H1 (cell line): ENCODE data around the gene FITM1. TPM values are rescaled to one million over a fixed set of nuclear protein-coding genes. Genes with fewer than 3 reads are reported as not detected.

ENCODE experiments used
- CTCF ChIA-PET: fragments of 300-600 bp; sonication (Branson Sonifier 250); formaldehyde crosslinking; loops from one replicate; lab custom pipeline; 2021; ENCODE audit not compliant: partially characterized antibody; lab: Charles Lee
- POLR2A ChIA-PET: fragments of 300-600 bp; sonication (Branson Sonifier 250); formaldehyde crosslinking; loops from one replicate; lab custom pipeline; 2021; ENCODE audit warnings: inconsistent platforms; ENCODE audit not compliant: partially characterized antibody; lab: Charles Lee
- DNase-seq, 2 experiments: peaks; one replicate each; pipeline versions ENCODE4 v3.0.0 to v3.0.0-alpha.2; 2010 to 2022; ENCODE audit warnings: low spot score in 2 of 2, low read depth in 1 of 2, mixed read lengths in 1 of 2
- FAIRE-seq: peaks from 2 replicates; lab custom pipeline; 2011; peaks lifted over from hg19 to GRCh38; lab: Jason Lieb, UNC
- H2AFZ ChIP-seq: 2 replicates; pipeline ENCODE4 v1.8.1; 2012; ENCODE audit warnings: low read length, inconsistent platforms
- H2AK5ac ChIP-seq: 2 replicates; pipeline ENCODE4 v1.6.1; 2013; ENCODE audit warnings: low read depth, low read length
- H2BK120ac ChIP-seq: replicated peaks from 2 replicates; pipeline ENCODE3; 2013; ENCODE audit warnings: low read depth, low read length, inconsistent platforms
- H2BK12ac ChIP-seq: 2 replicates; pipeline ENCODE4 v1.6.1; 2013; ENCODE audit warnings: low read depth, low read length
- H2BK15ac ChIP-seq: 2 replicates; pipeline ENCODE4 v1.6.1; 2013; ENCODE audit warnings: low read length
- H2BK20ac ChIP-seq: 2 replicates; pipeline ENCODE4 v1.6.1; 2013; ENCODE audit warnings: low read length
- H2BK5ac ChIP-seq: 2 replicates; pipeline ENCODE4 v1.6.1; 2013; ENCODE audit warnings: low read depth, low read length
- H3K14ac ChIP-seq: 2 replicates; pipeline ENCODE4 v1.6.1; 2013; ENCODE audit warnings: inconsistent platforms; ENCODE audit not compliant: insufficient read length
- H3K18ac ChIP-seq: 2 replicates; pipeline ENCODE4 v1.6.1; 2013; ENCODE audit warnings: low read length; ENCODE audit errors: extremely low read depth
- H3K23ac ChIP-seq: 2 replicates; pipeline ENCODE4 v1.6.1; 2013; ENCODE audit warnings: inconsistent platforms; ENCODE audit not compliant: insufficient read length
- H3K23me2 ChIP-seq: 2 replicates; pipeline ENCODE4 v1.6.1; 2013; ENCODE audit warnings: low read depth, low read length
- H3K27ac ChIP-seq: 2 replicates; pipeline ENCODE4 v1.6.1; 2011; ENCODE audit warnings: low read depth, low read length, inconsistent platforms
- H3K27me3 ChIP-seq, 4 experiments: replicated peaks in 1 of 4; 1 replicate in 1 of 4; 2 replicates in 3 of 4; pipeline versions ENCODE4 v1.6.1 to v1.8.1; 2011 to 2013; ENCODE audit warnings: low read length in 3 of 4, mild to moderate bottlenecking in 3 of 4, inconsistent platforms in 2 of 4, mixed read lengths in 2 of 4, moderate library complexity in 1 of 4; ENCODE audit not compliant: control insufficient read depth in 3 of 4, insufficient read depth in 3 of 4; ENCODE audit errors: extremely low read depth in 1 of 4
- H3K36me3 ChIP-seq, 4 experiments: 2 replicates each; pipeline versions ENCODE4 v1.6.1 to v1.8.1; 2011 to 2013; ENCODE audit warnings: mild to moderate bottlenecking in 4 of 4, low read length in 3 of 4, moderate library complexity in 2 of 4, control low read depth in 1 of 4, inconsistent platforms in 1 of 4; ENCODE audit not compliant: insufficient read depth in 4 of 4, control insufficient read depth in 2 of 4
- H3K4ac ChIP-seq: replicated peaks from 2 replicates; pipeline ENCODE3; 2013; ENCODE audit warnings: low read length, low read depth, mixed read lengths, inconsistent platforms; ENCODE audit not compliant: insufficient read length
- H3K4me1 ChIP-seq, 4 experiments: replicated peaks in 1 of 4; 1 replicate in 1 of 4; 2 replicates in 3 of 4; pipeline versions ENCODE4 v1.6.1 to v1.8.1; 2011 to 2013; ENCODE audit warnings: low read length in 3 of 4, inconsistent platforms in 2 of 4, mixed read lengths in 1 of 4; ENCODE audit not compliant: insufficient read depth in 4 of 4, control insufficient read depth in 3 of 4
- H3K4me2 ChIP-seq, 2 experiments: 2 replicates each; pipeline versions ENCODE4 v1.6.1 to v1.8.1; 2011 to 2013; ENCODE audit warnings: low read depth in 2 of 2, low read length in 2 of 2, control low read depth in 1 of 2, inconsistent platforms in 1 of 2, mild to moderate bottlenecking in 1 of 2; ENCODE audit not compliant: insufficient read depth in 1 of 2
- H3K4me3 ChIP-seq, 4 experiments: fragments of 200-600, 300-600 bp in 1 of 4; sonication (generic), shearing (Covaris generic), sonication (Bioruptor Twin) in 1 of 4; 2 replicates each; pipeline versions ENCODE4 v1.5.1 to v1.8.1; 2011 to 2016; ENCODE audit warnings: low read length in 4 of 4, low read depth in 3 of 4, control low read depth in 2 of 4, inconsistent platforms in 2 of 4, mild to moderate bottlenecking in 2 of 4, mixed read lengths in 1 of 4, moderate library complexity in 1 of 4; ENCODE audit not compliant: insufficient read depth in 2 of 4; ENCODE audit errors: extremely low read depth in 1 of 4
- H3K56ac ChIP-seq: replicated peaks from 2 replicates; pipeline ENCODE3; 2013; ENCODE audit warnings: low read depth, mild to moderate bottlenecking, mixed read lengths, low read length, inconsistent platforms; ENCODE audit not compliant: insufficient read length
- H3K79me1 ChIP-seq: 2 replicates; pipeline ENCODE4 v1.6.1; 2013; ENCODE audit warnings: low read depth, low read length, control low read depth
- H3K79me2 ChIP-seq, 2 experiments: 2 replicates each; pipeline versions ENCODE4 v1.6.1 to v1.8.1; 2012 to 2013; ENCODE audit warnings: low read length in 2 of 2, mild to moderate bottlenecking in 2 of 2, inconsistent platforms in 1 of 2; ENCODE audit not compliant: insufficient read depth in 2 of 2, control insufficient read depth in 1 of 2
- H3K9ac ChIP-seq, 4 experiments: replicated peaks in 1 of 4; 1 replicate in 1 of 4; 2 replicates in 3 of 4; pipeline versions ENCODE4 v1.6.1 to v1.8.1; 2011 to 2013; ENCODE audit warnings: low read depth in 3 of 4, low read length in 3 of 4, control low read depth in 2 of 4, mild to moderate bottlenecking in 2 of 4, moderate library complexity in 2 of 4, inconsistent platforms in 1 of 4; ENCODE audit errors: extremely low read depth in 1 of 4
- H3K9me3 ChIP-seq, 2 experiments: 2 replicates each; pipeline versions ENCODE4 v1.6.1 to v1.8.1; 2012 to 2013; ENCODE audit warnings: mild to moderate bottlenecking in 2 of 2, moderate library complexity in 2 of 2, control low read depth in 1 of 2, inconsistent platforms in 1 of 2, low read depth in 1 of 2, low read length in 1 of 2, mixed read lengths in 1 of 2; ENCODE audit not compliant: insufficient read depth in 2 of 2
- H4K20me1 ChIP-seq, 2 experiments: replicated peaks in 1 of 2; 2 replicates each; pipeline versions ENCODE3 to v1.8.1; 2011 to 2013; ENCODE audit warnings: inconsistent platforms in 2 of 2, low read length in 2 of 2, mild to moderate bottlenecking in 1 of 2; ENCODE audit not compliant: insufficient read depth in 2 of 2, control insufficient read depth in 1 of 2
- H4K5ac ChIP-seq: 2 replicates; pipeline ENCODE4 v1.6.1; 2013; ENCODE audit warnings: low read length, low read depth, mixed read lengths, inconsistent platforms; ENCODE audit not compliant: insufficient read length
- H4K8ac ChIP-seq: 2 replicates; pipeline ENCODE4 v1.8.0; 2013; ENCODE audit warnings: mild to moderate bottlenecking, moderate library complexity, low read length, inconsistent platforms; ENCODE audit not compliant: insufficient read depth; ENCODE audit errors: extremely low read depth
- H4K91ac ChIP-seq: replicated peaks from 2 replicates; pipeline ENCODE3; 2013; ENCODE audit warnings: low read length, mixed read lengths, inconsistent platforms; ENCODE audit not compliant: insufficient read length
- BCL11A ChIP-seq, 2 experiments: IDR thresholded peaks; one replicate each; pipeline ENCODE4 v1.6.1; 2011; ENCODE audit warnings: low read depth in 2 of 2, low read length in 2 of 2, mild to moderate bottlenecking in 2 of 2
- BRCA1 ChIP-seq: IDR thresholded peaks from 2 replicates; pipeline ENCODE4 v1.6.1; 2012; ENCODE audit warnings: low read depth, low read length, improper control_type of control experiment
- CREB1 ChIP-seq: IDR thresholded peaks from 2 replicates; pipeline ENCODE4 v1.6.1; 2012; ENCODE audit warnings: inconsistent platforms
- EP300 ChIP-seq, 2 experiments: IDR thresholded peaks; 1 replicate in 1 of 2; 2 replicates in 1 of 2; pipeline ENCODE4 v1.6.1; 2011 to 2012; ENCODE audit warnings: low read depth in 2 of 2, low read length in 2 of 2, mild to moderate bottlenecking in 2 of 2, borderline replicate concordance in 1 of 2, inconsistent platforms in 1 of 2, moderate library complexity in 1 of 2
- GTF2F1 ChIP-seq: IDR thresholded peaks from 2 replicates; pipeline ENCODE4 v1.6.1; 2012; ENCODE audit warnings: low read depth, low read length, improper control_type of control experiment, borderline replicate concordance
- JUN ChIP-seq: IDR thresholded peaks from 2 replicates; pipeline ENCODE4 v1.6.1; 2011; ENCODE audit warnings: low read depth, mild to moderate bottlenecking, improper control_type of control experiment, low read length
- JUND ChIP-seq: IDR thresholded peaks from 2 replicates; pipeline ENCODE4 v1.6.1; 2011; ENCODE audit warnings: mild to moderate bottlenecking, improper control_type of control experiment, low read length
- RBBP5 ChIP-seq: IDR thresholded peaks from 2 replicates; pipeline ENCODE4 v1.7.1; 2012; ENCODE audit warnings: low read depth, mild to moderate bottlenecking, inconsistent platforms, low read length, moderate library complexity, borderline replicate concordance
- SIN3A ChIP-seq, 2 experiments: IDR thresholded peaks in 1 of 2; conservative IDR thresholded peaks in 1 of 2; 2 replicates each; pipeline ENCODE4 v1.6.1; 2011 to 2012; ENCODE audit warnings: low read length in 2 of 2, improper control_type of control experiment in 1 of 2, low read depth in 1 of 2, mild to moderate bottlenecking in 1 of 2
- SIX5 ChIP-seq: IDR thresholded peaks from 2 replicates; pipeline ENCODE4 v1.6.1; 2011; ENCODE audit warnings: mild to moderate bottlenecking, low read depth, low read length
- SP4 ChIP-seq: IDR thresholded peaks from 2 replicates; pipeline ENCODE4 v1.6.1; 2012; ENCODE audit warnings: low read length, inconsistent platforms
- TEAD4 ChIP-seq: IDR thresholded peaks from 2 replicates; pipeline ENCODE4 v1.6.1; 2012; ENCODE audit warnings: low read depth, low read length, inconsistent platforms, mixed read lengths
- WGBS, 2 experiments: shearing (Covaris generic) in 1 of 2; methylation state at CpG; one replicate each; pipeline versions ENCODE4 v1.1.6 to v1.1.7; 2013 to 2015; ENCODE audit warnings: low lambda C conversion rate in 2 of 2, mixed read lengths in 2 of 2, inconsistent platforms in 1 of 2, low coverage in 1 of 2, missing lambda C conversion rate in 1 of 2; ENCODE audit not compliant: insufficient replicate concordance in 2 of 2, insufficient coverage in 1 of 2, insufficient read length in 1 of 2; ENCODE audit errors: extremely low coverage in 1 of 2, missing lambda C conversion rate in 1 of 2; 5-methylcytosine and 5-hydroxymethylcytosine counted together
- polyA plus RNA-seq, 7 experiments: library from polyadenylated mRNA; depleted of rRNA in 3 of 7; stranded (reverse) in 5 of 7; unstranded in 2 of 7; fragments of >200 nt in 5 of 7; fragments of 200-250 nt in 2 of 7; gene quantifications; 1 replicate in 5 of 7; 2 replicates in 1 of 7; 4 replicates in 1 of 7; pipeline versions ENCODE4 v1.2.1 to v1.2.3, GENCODE V29; 2011 to 2013; ENCODE audit warnings: missing spikeins in 2 of 7, mixed read lengths in 2 of 7
- total RNA-seq: library from RNA; stranded (reverse); fragmentation: NEBNext Ultra II Directional; extraction: Animal tissue kit (Norgen Biotek cat#: 25700); gene quantifications from 2 replicates; pipeline ENCODE4 v1.2.1, GENCODE V29; 2021
- TF ChIP-seq, protein P1 (sequence below): IDR thresholded peaks from 2 replicates; pipeline ENCODE4 v1.6.1; 2012; ENCODE audit warnings: inconsistent platforms

Gene FITM1
- total and polyA plus RNA-seq, 2 of the 8 experiments (the other 6 are each of a cell fraction or from before 2014, with no cell fraction given), result 0.53 to 0.76 TPM

DNA sequence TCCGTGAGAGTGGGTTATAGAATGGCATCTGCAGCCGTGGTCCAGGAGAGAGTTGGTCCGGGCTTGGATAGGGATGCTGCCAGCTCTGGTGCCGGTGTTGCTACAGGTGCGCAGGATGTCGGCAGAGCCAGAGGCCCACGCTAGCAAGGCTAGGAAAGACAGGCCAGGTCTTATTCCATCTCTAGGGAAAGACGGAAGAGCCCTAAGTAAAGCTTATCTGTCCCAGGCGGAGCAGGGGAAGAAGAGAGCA, 5.0 kb downstream of the FITM1 start:
- Histone ChIP-seq H2BK120ac (no peak overlapping the region), H3K18ac (peak overlapping the region; percentile 17), H3K9me3 (no peaks in the 10 kb centered on the region), H3K27me3 (no peaks in the 10 kb centered on the region), H2AK5ac (no peak overlapping the region), H3K14ac (no peak overlapping the region), H3K23me2 (peaks cover 5% of the 10 kb centered on the region; the same call in 1 of the 2 replicates), H3K4ac (no peak overlapping the region), H3K4me3 (peak overlapping the region; percentile 64 to 100 (median 75)), H2BK5ac (peak overlapping the region; percentile 90; the same call in 1 of the 2 replicates), H4K8ac (peak overlapping the region; percentile 64; the same call in 1 of the 2 replicates), H3K79me2 (peaks cover 0 to 12% of the 10 kb centered on the region in 2 experiments; a peak in 2 of 4 replicates), H3K56ac (no peak overlapping the region), H2BK12ac (no peak overlapping the region; the same call in 1 of the 2 replicates), H2AFZ (peak overlapping the region; percentile 94), H4K5ac (peak overlapping the region; percentile 34), H4K91ac (no peak overlapping the region), H3K36me3 (peaks cover 8 to 25% (median 14%) of the 10 kb centered on the region in 4 experiments; a peak in 6 of 8 replicates), H2BK20ac (no peak overlapping the region), H3K9ac (peak overlapping the region in 3 of 4 experiments; percentile 42 to 66 (median 50); a peak in 3 of 7 replicates), H3K23ac (no peak overlapping the region), H4K20me1 (peaks cover 0 to 1% of the 10 kb centered on the region in 2 experiments), H3K79me1 (peaks cover 4% of the 10 kb centered on the region; the same call in 1 of the 2 replicates), H3K4me1 (peaks cover 0 to 10% (median 6%) of the 10 kb centered on the region in 4 experiments; a peak in 5 of 7 replicates), H3K4me2 (peak overlapping the region; percentile 81 to 95), H2BK15ac (peak overlapping the region; percentile 4; the same call in 1 of the 2 replicates), H3K27ac (peak overlapping the region; percentile 14; the same call in 1 of the 2 replicates)
- CTCF ChIA-PET, result interaction anchor here (1.0 to 1.7 kb wide), 6 partner anchors 12 to 77 kb away, joined by 3 to 7 read pairs (median 4); partner anchors contain the start of genes IRF9, PSME2 and RNF31
- no peak for FAIRE-seq
- POLR2A ChIA-PET, result interaction anchor here (0.8 to 10.5 kb wide), 15 partner anchors 8 to 136 kb away, joined by 3 to 118 read pairs (median 7); partner anchors contain the start of genes CHMP4A, DCAF11, IRF9 and NRL
- no peak for DNase-seq
- 15% methylated on average over 9 of the region's 9 CpGs; no CpG with 5 or more reads in 1 of the 2 experiments for WGBS, 2 experiments
- TF ChIP-seq, protein P1, sequence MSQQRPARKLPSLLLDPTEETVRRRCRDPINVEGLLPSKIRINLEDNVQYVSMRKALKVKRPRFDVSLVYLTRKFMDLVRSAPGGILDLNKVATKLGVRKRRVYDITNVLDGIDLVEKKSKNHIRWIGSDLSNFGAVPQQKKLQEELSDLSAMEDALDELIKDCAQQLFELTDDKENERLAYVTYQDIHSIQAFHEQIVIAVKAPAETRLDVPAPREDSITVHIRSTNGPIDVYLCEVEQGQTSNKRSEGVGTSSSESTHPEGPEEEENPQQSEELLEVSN, result no peak
- TF ChIP-seq SP4 (no peak), BCL11A (IDR thresholded peaks at IDR 0.05; ENCODE audit: low read depth in 2 of 2, low read length in 2 of 2) (no peak), TEAD4 (no peak), SIN3A (conservative IDR thresholded peaks at IDR 0.05 in 1 of 2, IDR thresholded peaks at IDR 0.05 in 1 of 2; ENCODE audit: low read depth in 1 of 2, low read length in 2 of 2) (no peak), GTF2F1 (no peak), CREB1 (no peak), RBBP5 (no peak), JUND (no peak), BRCA1 (no peak), EP300 (IDR thresholded peaks at IDR 0.05; ENCODE audit: borderline replicate concordance in 1 of 2, low read depth in 2 of 2, low read length in 2 of 2) (no peak), JUN (no peak), SIX5 (no peak)
